HG03066 (cell line): ENCODE measurements around the gene PXDN.

Source experiments
- ATAC-seq: cut with Tn5 transposase; IDR thresholded peaks from one replicate; pipeline ENCODE4 v1.9.1; 2021; ENCODE audit warnings: low read depth; ENCODE audit not compliant: unreplicated experiment

PXDN gene

GRCh38 chr2:1603059-1603458 is 141.3 kb downstream of the PXDN start:
- ATAC-seq: no peak

- no peak for ATAC-seq
These were observed 141.9 kb downstream of the PXDN start for GRCh38 chr2:1602278-1603010.

GRCh38 chr2:1601471-1602277 is 142.6 kb downstream of the PXDN start:
- no peak for ATAC-seq

- ATAC-seq: no peak
These were observed 143.3 kb downstream of the PXDN start for GRCh38 chr2:1601067-1601412.

- ATAC-seq: no peak
These were observed 143.9 kb downstream of the PXDN start for GRCh38 chr2:1600191-1601066.

GRCh38 chr2:1599301-1600085 is 144.8 kb downstream of the PXDN start:
- ATAC-seq: no peak

- no peak for ATAC-seq
These were observed 145.5 kb downstream of the PXDN start for GRCh38 chr2:1598800-1599199.

- no peak for ATAC-seq
These were observed 146.1 kb downstream of the PXDN start for GRCh38 chr2:1598041-1598710.

GRCh38 chr2:1595274-1595673 is 149.0 kb downstream of the PXDN start:
- ATAC-seq: no peak

GRCh38 chr2:1594373-1595171 is 149.7 kb downstream of the PXDN start:
- no peak for ATAC-seq

GRCh38 chr2:1594123-1594372 is 150.3 kb downstream of the PXDN start:
- ATAC-seq: no peak

- no peak for ATAC-seq
These were observed 150.8 kb downstream of the PXDN start for GRCh38 chr2:1593371-1594122.

- ATAC-seq: no peak
These were observed 152.1 kb downstream of the PXDN start for GRCh38 chr2:1591978-1592907.

GRCh38 chr2:1591461-1591770 is 152.9 kb downstream of the PXDN start:
- ATAC-seq: no peak

- no peak for ATAC-seq
These were observed 153.5 kb downstream of the PXDN start for GRCh38 chr2:1590596-1591460.

GRCh38 chr2:1588978-1589621 is 155.2 kb downstream of the PXDN start:
- ATAC-seq: no peak
